Measurements from ENCODE around the gene RSPH6A.

DNA sequence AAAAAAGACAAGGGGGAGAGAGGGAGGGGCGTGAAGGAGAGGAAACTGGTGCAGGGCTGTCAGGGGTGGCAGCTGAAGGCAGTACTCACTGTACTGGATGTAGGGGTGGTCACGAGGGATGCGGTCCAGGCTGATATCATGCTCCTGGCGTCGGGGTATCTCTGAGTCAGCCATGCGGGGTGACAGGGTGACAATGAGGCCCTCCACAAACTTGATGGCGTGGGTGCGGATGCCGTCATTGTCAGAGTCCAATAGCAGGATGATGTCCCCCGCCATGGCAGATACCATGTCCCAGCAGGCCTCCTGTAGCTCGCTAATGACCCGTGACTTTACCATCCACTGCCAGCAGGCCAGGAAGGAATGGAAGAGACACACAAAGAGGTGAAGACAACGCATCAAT is 32.6 kb upstream of the RSPH6A start:
- TF ChIP-seq, protein P1, sequence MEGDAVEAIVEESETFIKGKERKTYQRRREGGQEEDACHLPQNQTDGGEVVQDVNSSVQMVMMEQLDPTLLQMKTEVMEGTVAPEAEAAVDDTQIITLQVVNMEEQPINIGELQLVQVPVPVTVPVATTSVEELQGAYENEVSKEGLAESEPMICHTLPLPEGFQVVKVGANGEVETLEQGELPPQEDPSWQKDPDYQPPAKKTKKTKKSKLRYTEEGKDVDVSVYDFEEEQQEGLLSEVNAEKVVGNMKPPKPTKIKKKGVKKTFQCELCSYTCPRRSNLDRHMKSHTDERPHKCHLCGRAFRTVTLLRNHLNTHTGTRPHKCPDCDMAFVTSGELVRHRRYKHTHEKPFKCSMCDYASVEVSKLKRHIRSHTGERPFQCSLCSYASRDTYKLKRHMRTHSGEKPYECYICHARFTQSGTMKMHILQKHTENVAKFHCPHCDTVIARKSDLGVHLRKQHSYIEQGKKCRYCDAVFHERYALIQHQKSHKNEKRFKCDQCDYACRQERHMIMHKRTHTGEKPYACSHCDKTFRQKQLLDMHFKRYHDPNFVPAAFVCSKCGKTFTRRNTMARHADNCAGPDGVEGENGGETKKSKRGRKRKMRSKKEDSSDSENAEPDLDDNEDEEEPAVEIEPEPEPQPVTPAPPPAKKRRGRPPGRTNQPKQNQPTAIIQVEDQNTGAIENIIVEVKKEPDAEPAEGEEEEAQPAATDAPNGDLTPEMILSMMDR (IDR thresholded peaks at IDR 0.05), result no peak
- no peak for TF ChIP-seq POLR2A (IDR thresholded peaks at IDR 0.05)
